HEK293 (cell line): ENCODE data around the gene ERF.
A peak's percentile ranks its signal among the peaks of the same experiment; 100 is the strongest.

Source experiments
- CTCF ChIA-PET: fragments of 350-600 bp; formaldehyde crosslinking; extraction: SDS; loops from one replicate; lab custom pipeline; 2021; ENCODE audit warnings: antibody characterized with exemption; lab: Yijun Ruan, JAX
- POLR2A ChIA-PET: fragments of 300-600 bp; formaldehyde crosslinking; extraction: SDS; loops from one replicate; lab custom pipeline; 2020; ENCODE audit warnings: antibody characterized with exemption, inconsistent platforms; lab: Yijun Ruan, JAX
- H3K27ac ChIP-seq: fragments of 200-500 bp; sonication (Bioruptor generic); 2 replicates; pipeline ENCODE4 v1.5.1; 2014; ENCODE audit warnings: low read depth, low read length, control low read depth, inconsistent platforms; ENCODE audit errors: extremely low read depth
- H3K36me3 ChIP-seq, 2 experiments: fragments of 200-500 bp in 1 of 2; sonication (Bioruptor generic) in 1 of 2; 1 replicate in 1 of 2; 2 replicates in 1 of 2; pipeline ENCODE4 v1.5.1; 2014 to 2017; ENCODE audit warnings: inconsistent platforms in 2 of 2, low read length in 2 of 2; ENCODE audit not compliant: control insufficient read depth in 2 of 2, insufficient read depth in 1 of 2
- H3K4me1 ChIP-seq: fragments of 200-500 bp; sonication (Bioruptor generic); 2 replicates; pipeline ENCODE4 v1.5.1; 2014; ENCODE audit warnings: mild to moderate bottlenecking, low read length, inconsistent platforms; ENCODE audit not compliant: control insufficient read depth, insufficient read depth
- H3K4me3 ChIP-seq: 2 replicates; pipeline ENCODE4 v1.5.1; 2011; ENCODE audit warnings: low read depth, mild to moderate bottlenecking, control low read depth, low read length, moderate library complexity
- H3K9me3 ChIP-seq: fragments of 200-500 bp; sonication (Bioruptor generic); 2 replicates; pipeline ENCODE4 v1.5.1; 2014; ENCODE audit warnings: low read depth, low read length, inconsistent platforms; ENCODE audit not compliant: control insufficient read depth, insufficient read depth
- IKZF3 ChIP-seq: fragments of 450-650 bp; IDR thresholded peaks from 2 replicates; pipeline ENCODE4 v1.5.0; 2018; ENCODE audit warnings: missing biosample characterization, mild to moderate bottlenecking, missing genetic modification characterization, moderate library complexity
- KLF10 ChIP-seq: fragments of 450-650 bp; IDR thresholded peaks from 2 replicates; pipeline ENCODE4 v1.5.1; 2018; ENCODE audit warnings: missing biosample characterization, mild to moderate bottlenecking, missing genetic modification characterization
- OVOL3 ChIP-seq: fragments of 450-650 bp; formaldehyde crosslinking; IDR thresholded peaks from 2 replicates; pipeline ENCODE4 v1.5.1; 2016; ENCODE audit warnings: missing biosample characterization, missing genetic modification characterization
- REPIN1 ChIP-seq: fragments of 450-650 bp; formaldehyde crosslinking; IDR thresholded peaks from 2 replicates; pipeline ENCODE4 v1.5.1; 2017; ENCODE audit warnings: missing biosample characterization, missing genetic modification characterization, low read depth
- WT1 ChIP-seq: fragments of 450-650 bp; formaldehyde crosslinking; IDR thresholded peaks from 2 replicates; pipeline ENCODE4 v1.5.1; 2016; ENCODE audit warnings: missing biosample characterization, missing genetic modification characterization
- ZBTB49 ChIP-seq: fragments of 450-650 bp; formaldehyde crosslinking; IDR thresholded peaks from 2 replicates; pipeline ENCODE4 v1.5.1; 2016; ENCODE audit warnings: missing biosample characterization, missing genetic modification characterization, low read depth
- ZFHX2 ChIP-seq: fragments of 450-650 bp; formaldehyde crosslinking; conservative IDR thresholded peaks from 2 replicates; pipeline ENCODE4 v1.5.1; 2016; ENCODE audit warnings: missing biosample characterization, missing genetic modification characterization
- ZFP41 ChIP-seq: fragments of 450-650 bp; formaldehyde crosslinking; IDR thresholded peaks from 2 replicates; pipeline ENCODE4 v1.5.1; 2016; ENCODE audit warnings: missing biosample characterization, missing genetic modification characterization, borderline replicate concordance
- ZFP69B ChIP-seq: fragments of 450-650 bp; formaldehyde crosslinking; IDR thresholded peaks from 2 replicates; pipeline ENCODE4 v1.5.1; 2016; ENCODE audit warnings: missing biosample characterization, missing genetic modification characterization
- ZNF133 ChIP-seq: fragments of 450-650 bp; formaldehyde crosslinking; IDR thresholded peaks from 2 replicates; pipeline ENCODE4 v1.5.1; 2016; ENCODE audit warnings: missing biosample characterization, missing genetic modification characterization
- ZNF16 ChIP-seq: fragments of 450-650 bp; formaldehyde crosslinking; IDR thresholded peaks from 2 replicates; pipeline ENCODE4 v1.5.1; 2016; ENCODE audit warnings: low read depth, missing biosample characterization, missing genetic modification characterization
- ZNF169 ChIP-seq: fragments of 450-650 bp; formaldehyde crosslinking; IDR thresholded peaks from 2 replicates; pipeline ENCODE4 v1.5.1; 2016; ENCODE audit warnings: missing biosample characterization, missing genetic modification characterization
- ZNF175 ChIP-seq: fragments of 450-650 bp; formaldehyde crosslinking; IDR thresholded peaks from 2 replicates; pipeline ENCODE4 v1.5.1; 2016; ENCODE audit warnings: missing biosample characterization, missing genetic modification characterization
- ZNF23 ChIP-seq: fragments of 450-650 bp; formaldehyde crosslinking; IDR thresholded peaks from 2 replicates; pipeline ENCODE4 v1.5.1; 2016; ENCODE audit warnings: missing biosample characterization, missing genetic modification characterization, borderline replicate concordance
- ZNF292 ChIP-seq: fragments of 450-650 bp; formaldehyde crosslinking; IDR thresholded peaks from 2 replicates; pipeline ENCODE4 v1.5.1; 2016; ENCODE audit warnings: low read depth, missing biosample characterization, missing genetic modification characterization, borderline replicate concordance
- ZNF311 ChIP-seq: fragments of 450-650 bp; formaldehyde crosslinking; IDR thresholded peaks from 2 replicates; pipeline ENCODE4 v1.5.1; 2017; ENCODE audit warnings: missing biosample characterization, missing genetic modification characterization, borderline replicate concordance
- ZNF501 ChIP-seq: fragments of 450-650 bp; formaldehyde crosslinking; IDR thresholded peaks from 2 replicates; pipeline ENCODE4 v1.5.1; 2016; ENCODE audit warnings: missing biosample characterization, missing genetic modification characterization
- ZNF530 ChIP-seq: fragments of 450-650 bp; formaldehyde crosslinking; IDR thresholded peaks from 2 replicates; pipeline ENCODE4 v1.5.1; 2016; ENCODE audit warnings: low read depth, missing biosample characterization, missing genetic modification characterization
- ZNF548 ChIP-seq: fragments of 450-650 bp; formaldehyde crosslinking; IDR thresholded peaks from 2 replicates; pipeline ENCODE4 v1.5.1; 2016; ENCODE audit warnings: missing biosample characterization, missing genetic modification characterization
- ZNF561 ChIP-seq: fragments of 450-650 bp; IDR thresholded peaks from 2 replicates; pipeline ENCODE4 v1.5.1; 2018; ENCODE audit warnings: missing biosample characterization, missing genetic modification characterization, borderline replicate concordance
- ZNF596 ChIP-seq: fragments of 450-650 bp; IDR thresholded peaks from 2 replicates; pipeline ENCODE4 v1.5.0; 2018; ENCODE audit warnings: missing biosample characterization, mild to moderate bottlenecking, missing genetic modification characterization, moderate library complexity
- ZNF600 ChIP-seq: fragments of 450-650 bp; formaldehyde crosslinking; IDR thresholded peaks from 2 replicates; pipeline ENCODE4 v1.5.1; 2016; ENCODE audit warnings: missing biosample characterization, missing genetic modification characterization
- ZNF626 ChIP-seq: fragments of 450-650 bp; sonication (Bioruptor Pico); formaldehyde crosslinking; IDR thresholded peaks from 2 replicates; pipeline ENCODE4 v1.5.1; 2018; ENCODE audit warnings: missing biosample characterization, missing genetic modification characterization, inconsistent platforms
- ZNF692 ChIP-seq: fragments of 450-650 bp; formaldehyde crosslinking; IDR thresholded peaks from 2 replicates; pipeline ENCODE4 v1.5.1; 2016; ENCODE audit warnings: missing biosample characterization, missing genetic modification characterization
- ZNF76 ChIP-seq: fragments of 450-650 bp; formaldehyde crosslinking; IDR thresholded peaks from 2 replicates; pipeline ENCODE4; 2016; ENCODE audit warnings: low read depth, missing biosample characterization, missing genetic modification characterization, borderline replicate concordance
- ZNF791 ChIP-seq: fragments of 450-650 bp; formaldehyde crosslinking; IDR thresholded peaks from 2 replicates; pipeline ENCODE4 v1.5.1; 2016; ENCODE audit warnings: missing biosample characterization, missing genetic modification characterization
- ZNF843 ChIP-seq: fragments of 450-650 bp; formaldehyde crosslinking; IDR thresholded peaks from 2 replicates; pipeline ENCODE4 v1.5.1; 2016; ENCODE audit warnings: missing biosample characterization, missing genetic modification characterization
- TF ChIP-seq, protein P1 (sequence below): fragments of 450-650 bp; formaldehyde crosslinking; IDR thresholded peaks from 2 replicates; pipeline ENCODE4 v1.5.1; 2016; ENCODE audit warnings: missing biosample characterization, missing genetic modification characterization

ERF gene

DNA sequence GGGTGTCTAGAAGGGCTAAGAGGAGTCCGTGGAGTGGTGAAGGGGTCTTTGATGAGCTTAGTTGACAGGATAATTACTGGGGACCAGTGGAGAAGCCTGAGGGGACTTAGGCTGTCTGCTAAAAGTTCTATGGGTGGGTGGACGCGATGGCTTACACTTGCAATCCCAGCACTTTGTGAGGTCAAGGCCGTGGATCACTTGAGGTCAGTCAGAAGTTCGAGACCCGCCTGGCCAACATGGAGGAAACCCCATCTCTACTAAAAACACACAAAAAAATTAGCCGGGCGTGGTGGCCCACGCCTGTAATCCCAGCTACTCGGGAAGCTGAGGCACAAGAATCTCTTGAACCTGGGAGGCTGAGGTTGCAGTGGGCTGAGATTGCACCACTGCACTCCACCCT, 9.7 kb downstream of the ERF start:
- Histone ChIP-seq H3K4me3 (no peak overlapping the region), H3K27ac (peak overlapping the region; percentile 99), H3K36me3 (peaks cover 15 to 23% of the 10 kb centered on the region in 2 experiments), H3K9me3 (no peaks in the 10 kb centered on the region), H3K4me1 (peaks cover 18% of the 10 kb centered on the region)
- CTCF ChIA-PET = interaction anchor here (0.5 to 11.8 kb wide), 28 partner anchors 11 to 1523 kb away, joined by 3 to 276 read pairs (median 7); partner anchors contain the start of genes CIC, ERF, POU2F2 and ZNF526
- TF ChIP-seq ZNF133 (tag by site-specific recombination) (no peak), ZNF76 (no peak), ZNF548 (tag by site-specific recombination) (no peak), ZNF843 (no peak)
- POLR2A ChIA-PET = interaction anchor here (1.4 to 13.9 kb wide), 8 partner anchors 10 to 56 kb away, joined by 4 to 242 read pairs (median 28); partner anchors contain the start of genes CIC, DEDD2, ERF and PAFAH1B3

GRCh38 chr19:42244347-42245220, 10.3 kb downstream of the ERF start:
- H3K4me3 ChIP-seq = peak overlapping the region; percentile 38
- peaks cover 15 to 23% of the 10 kb centered on the region in 2 experiments for H3K36me3 ChIP-seq
- POLR2A ChIA-PET = interaction anchor here (0.6 to 13.9 kb wide), 11 partner anchors 11 to 116 kb away, joined by 3 to 242 read pairs (median 9); partner anchors contain the start of genes CIC, DEDD2, ERF and PAFAH1B3
- CTCF ChIA-PET = interaction anchor here (0.5 to 11.8 kb wide), 30 partner anchors 10 to 1524 kb away, joined by 3 to 276 read pairs (median 4); partner anchors contain the start of genes CIC, POU2F2 and ZNF526
- no peaks in the 10 kb centered on the region for H3K9me3 ChIP-seq
- H3K27ac ChIP-seq = peak overlapping the region; percentile 99
- peaks cover 18% of the 10 kb centered on the region for H3K4me1 ChIP-seq
- TF ChIP-seq IKZF3 = no peak
- no peak for TF ChIP-seq ZNF175 (tag by site-specific recombination)
- TF ChIP-seq ZNF16 = no peak
- no peak for TF ChIP-seq ZNF23 (tag by site-specific recombination)
- no peak for TF ChIP-seq ZNF530 (tag by site-specific recombination)
- TF ChIP-seq ZNF600 (tag by site-specific recombination) = peak; percentile 72
- TF ChIP-seq ZBTB49 = no peak
- TF ChIP-seq ZNF692 = peak; percentile 60
- TF ChIP-seq ZNF791 (tag by site-specific recombination) = no peak
- no peak for TF ChIP-seq WT1 (tag by site-specific recombination)
- no peak for TF ChIP-seq ZNF292 (tag by site-specific recombination)
- no peak for TF ChIP-seq ZFP69B (tag by site-specific recombination)
- TF ChIP-seq ZNF626 (tag by site-specific recombination) = no peak
- TF ChIP-seq ZFP41 = no peak
- TF ChIP-seq, protein P1, sequence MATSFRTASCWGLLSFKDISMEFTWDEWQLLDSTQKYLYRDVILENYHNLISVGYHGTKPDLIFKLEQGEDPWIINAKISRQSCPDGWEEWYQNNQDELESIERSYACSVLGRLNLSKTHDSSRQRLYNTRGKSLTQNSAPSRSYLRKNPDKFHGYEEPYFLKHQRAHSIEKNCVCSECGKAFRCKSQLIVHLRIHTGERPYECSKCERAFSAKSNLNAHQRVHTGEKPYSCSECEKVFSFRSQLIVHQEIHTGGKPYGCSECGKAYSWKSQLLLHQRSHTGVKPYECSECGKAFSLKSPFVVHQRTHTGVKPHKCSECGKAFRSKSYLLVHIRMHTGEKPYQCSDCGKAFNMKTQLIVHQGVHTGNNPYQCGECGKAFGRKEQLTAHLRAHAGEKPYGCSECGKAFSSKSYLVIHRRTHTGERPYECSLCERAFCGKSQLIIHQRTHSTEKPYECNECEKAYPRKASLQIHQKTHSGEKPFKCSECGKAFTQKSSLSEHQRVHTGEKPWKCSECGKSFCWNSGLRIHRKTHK (tag by site-specific recombination) = no peak
- no peak for TF ChIP-seq ZNF596 (tag by site-specific recombination)
- peak; percentile 56 for TF ChIP-seq ZFHX2 (tag by site-specific recombination)
- no peak for TF ChIP-seq ZNF311
- no peak for TF ChIP-seq ZNF501 (tag by site-specific recombination)
- TF ChIP-seq REPIN1 (tag by site-specific recombination) = no peak; the same call in 1 of the 2 replicates
- TF ChIP-seq KLF10 (tag by site-specific recombination) = peak; percentile 76
- TF ChIP-seq OVOL3 = no peak
- 0 out of 2 replicates have a peak, but pooled peaks have one; percentile 73 for TF ChIP-seq ZNF561 (tag by site-specific recombination)
- no peak for TF ChIP-seq ZNF169 (tag by site-specific recombination)
